Testis (tissue), 2 donors: Measurements from ENCODE around the gene AJM1.

ENCODE experiments used
- CTCF ChIP-seq, 3 experiments: fragments of 450-650 bp in 2 of 3; fragments of 200-600 bp in 1 of 3; sonication (generic) in 1 of 3; IDR thresholded peaks; one replicate each; pipeline ENCODE4 v1.5.1; 2016 to 2019; ENCODE audit warnings: antibody characterized with exemption in 3 of 3, mild to moderate bottlenecking in 2 of 3, moderate library complexity in 1 of 3
- POLR2A ChIP-seq: fragments of 450-650 bp; IDR thresholded peaks from one replicate; pipeline ENCODE4 v1.6.1; 2017; ENCODE audit warnings: antibody characterized with exemption, mild to moderate bottlenecking, moderate library complexity

GRCh38 chr9:136886610-136887597 is 44.6 kb downstream of the AJM1 start:
- TF ChIP-seq POLR2A (no peak), CTCF (IDR thresholded peaks at IDR 0.05) (no peak)
